CD8-positive, alpha-beta memory T cell (primary cell): ENCODE results near the gene DCDC2B. TPM values are rescaled to one million over a fixed set of nuclear protein-coding genes. Genes with fewer than 3 reads are reported as not detected.
"Not testable (repeated sequence)": the region's sequence is repeated elsewhere in the genome, so short reads cannot be mapped to it uniquely, and the experiment has no call there.

Source experiments
- CTCF ChIA-PET: fragments of 350-600 bp; sonication (Branson Sonifier 250); formaldehyde crosslinking; loops from one replicate; lab custom pipeline; 2021; ENCODE audit warnings: antibody characterized with exemption; lab: Charles Lee
- POLR2A ChIA-PET: fragments of 350-600 bp; sonication (Branson Sonifier 250); formaldehyde crosslinking; loops from one replicate; lab custom pipeline; 2021; ENCODE audit warnings: antibody characterized with exemption; lab: Charles Lee
- DNase-seq, 5 donors: peaks; one replicate each; pipeline versions ENCODE4 v3.0.0 to v3.0.0-alpha.2; 2020 to 2022; ENCODE audit warnings: mixed read lengths in 1 of 5
- H3K27ac ChIP-seq: one replicate; pipeline ENCODE4 v1.7.0; 2013; ENCODE audit warnings: low read depth, mild to moderate bottlenecking, low read length, moderate library complexity
- H3K27me3 ChIP-seq: 2 replicates; pipeline ENCODE4 v1.7.0; 2013; ENCODE audit warnings: low read length, mild to moderate bottlenecking; ENCODE audit not compliant: insufficient read depth, poor library complexity, severe bottlenecking
- H3K36me3 ChIP-seq: 2 replicates; pipeline ENCODE4 v1.7.0; 2013; ENCODE audit warnings: mild to moderate bottlenecking, low read length, moderate library complexity; ENCODE audit not compliant: insufficient read depth
- H3K4me1 ChIP-seq: 2 replicates; pipeline ENCODE4 v1.7.0; 2013; ENCODE audit warnings: mild to moderate bottlenecking, low read length, moderate library complexity; ENCODE audit not compliant: insufficient read depth
- H3K4me3 ChIP-seq: 2 replicates; pipeline ENCODE4 v1.7.0; 2013; ENCODE audit warnings: mild to moderate bottlenecking, low read length
- H3K9me3 ChIP-seq: 2 replicates; pipeline ENCODE4 v1.7.0; 2013; ENCODE audit warnings: mild to moderate bottlenecking, low read length
- H3K27ac Mint-ChIP-seq, 8 donors: one replicate each; pipeline ENCODE4 v1.8.0; 2020 to 2021; ENCODE audit warnings: mixed read lengths in 8 of 8, mild to moderate bottlenecking in 6 of 8, inconsistent platforms in 3 of 8, moderate library complexity in 3 of 8
- H3K27me3 Mint-ChIP-seq, 2 donors: one replicate each; pipeline ENCODE4 v1.8.0; 2020 to 2021; ENCODE audit warnings: mixed read lengths in 2 of 2, mild to moderate bottlenecking in 1 of 2, moderate library complexity in 1 of 2
- H3K36me3 Mint-ChIP-seq, 3 donors: one replicate each; pipeline ENCODE4 v1.8.0; 2020 to 2021; ENCODE audit warnings: mixed read lengths in 3 of 3, inconsistent platforms in 1 of 3, mild to moderate bottlenecking in 1 of 3
- H3K4me1 Mint-ChIP-seq, 3 donors: one replicate each; pipeline ENCODE4 v1.8.0; 2020 to 2021; ENCODE audit warnings: mixed read lengths in 3 of 3, inconsistent platforms in 1 of 3, mild to moderate bottlenecking in 1 of 3
- H3K4me3 Mint-ChIP-seq, 7 donors: one replicate each; pipeline ENCODE4 v1.8.0; 2020 to 2021; ENCODE audit warnings: mixed read lengths in 7 of 7, mild to moderate bottlenecking in 6 of 7, moderate library complexity in 4 of 7, inconsistent platforms in 2 of 7
- H3K9me3 Mint-ChIP-seq, 5 donors: one replicate each; pipeline ENCODE4 v1.8.0; 2020 to 2022; ENCODE audit warnings: mixed read lengths in 5 of 5, mild to moderate bottlenecking in 3 of 5, moderate library complexity in 2 of 5, inconsistent platforms in 1 of 5
- polyA plus RNA-seq: library from polyadenylated mRNA; unstranded; fragments of 300-500 nt; fragmentation: Illumina TruSeq; gene quantifications from one replicate; pipeline ENCODE4 v1.2.3, GENCODE V29; 2021
- total RNA-seq, 2 experiments: library from RNA; stranded (reverse); gene quantifications; one replicate each; pipeline ENCODE4 v1.2.3, GENCODE V29; 2021

The DCDC2B gene
- total RNA-seq (under 1 TPM in 1 of 2 experiments, not detected in 1; 0.11 TPM), polyA plus RNA-seq (0.13 TPM)

GRCh38 chr1:32208891-32209328 lies at the start of gene DCDC2B:
TSS of gene DCDC2B (plus strand) at chr1:32209089. CDS start at chr1:32209094, 5 bp downstream.
- Histone ChIP-seq H3K27me3 (no peaks in the 10 kb centered on the region), H3K4me3 (no peak within 1 kb of the TSS), H3K27ac (no peak within 1 kb of the TSS), H3K4me1 (peaks cover 17% of the 10 kb centered on the region), H3K36me3 (no peaks in the 10 kb centered on the region), H3K9me3 (no peaks in the 10 kb centered on the region)
- ChIA-PET CTCF (interaction anchor here (1.2 kb wide), 1 partner anchor 39 kb away, joined by 3 read pairs; no protein-coding TSS in a partner anchor), POLR2A (interaction anchor here (0.6 kb wide), 1 partner anchor 136 kb away, joined by 3 read pairs; no protein-coding TSS in a partner anchor)
- Mint-ChIP-seq H3K4me1 (peaks cover 5 to 23% (median 13%) of the 10 kb centered on the region in 3 donors), H3K27ac (peak within 1 kb of the TSS in 4 of 8 donors; percentile 11 to 61 (median 24)), H3K4me3 (no peak within 1 kb of the TSS), H3K9me3 (no peaks in the 10 kb centered on the region), H3K27me3 (no peaks in the 10 kb centered on the region), H3K36me3 (no peaks in the 10 kb centered on the region)
- no peak for DNase-seq

- Mint-ChIP-seq H3K27ac (no peak overlapping the region), H3K4me1 (peaks cover 0 to 4% (median 4%) of the 10 kb centered on the region in 3 donors), H3K4me3 (no peak overlapping the region), H3K27me3 (peaks cover 0 to 1% of the 10 kb centered on the region in 2 donors), H3K36me3 (peaks cover 9 to 83% (median 27%) of the 10 kb centered on the region in 3 donors), H3K9me3 (no peaks in the 10 kb centered on the region)
- Histone ChIP-seq H3K27me3 (no peaks in the 10 kb centered on the region), H3K4me1 (no peaks in the 10 kb centered on the region), H3K9me3 (no peaks in the 10 kb centered on the region), H3K4me3 (no peak overlapping the region), H3K27ac (no peak overlapping the region), H3K36me3 (peaks cover 72% of the 10 kb centered on the region)
- DNase-seq, result no peak
- POLR2A ChIA-PET, result no interaction called here
- CTCF ChIA-PET, result no interaction called here
Measured at GRCh38 chr1:32159189-32159588, 49.7 kb upstream of the DCDC2B start.

- Mint-ChIP-seq H3K27me3 (no peaks in the 10 kb centered on the region), H3K36me3 (peaks cover 0 to 78% (median 27%) of the 10 kb centered on the region in 3 donors), H3K9me3 (no peaks in the 10 kb centered on the region), H3K27ac (peak overlapping the region in 3 of 8 donors; percentile 14 to 54 (median 27)), H3K4me3 (no peak overlapping the region), H3K4me1 (no peaks in the 10 kb centered on the region)
- DNase-seq, result no peak
- ChIA-PET POLR2A (no interaction called here), CTCF (no interaction called here)
- Histone ChIP-seq H3K36me3 (peaks cover 62% of the 10 kb centered on the region), H3K27ac (no peak overlapping the region), H3K27me3 (no peaks in the 10 kb centered on the region), H3K4me3 (no peak overlapping the region), H3K9me3 (no peaks in the 10 kb centered on the region), H3K4me1 (no peaks in the 10 kb centered on the region)
Measured at GRCh38 chr1:32163405-32163804, 45.5 kb upstream of the DCDC2B start.

- H3K27me3 ChIP-seq, H3K9me3 ChIP-seq, H3K27ac ChIP-seq, H3K27me3 Mint-ChIP-seq, H3K4me3 ChIP-seq, H3K4me1 ChIP-seq, DNase-seq, POLR2A ChIA-PET, H3K27ac Mint-ChIP-seq, CTCF ChIA-PET, H3K9me3 Mint-ChIP-seq, H3K4me3 Mint-ChIP-seq, H3K4me1 Mint-ChIP-seq: not testable (repeated sequence)
- peaks cover 3 to 74% (median 32%) of the 10 kb centered on the region in 3 donors for H3K36me3 Mint-ChIP-seq
- H3K36me3 ChIP-seq, result peaks cover 51% of the 10 kb centered on the region
Measured at GRCh38 chr1:32165633-32166032, 43.3 kb upstream of the DCDC2B start.

- H3K9me3 ChIP-seq, result no peaks in the 10 kb centered on the region
- H3K27ac Mint-ChIP-seq, result peak overlapping the region in 2 of 8 donors; percentile 17 to 23
- H3K36me3 Mint-ChIP-seq, result peaks cover 3 to 72% (median 22%) of the 10 kb centered on the region in 3 donors
- ChIA-PET POLR2A (interaction anchor here (0.5 kb wide), 1 partner anchor 79 kb away, joined by 8 read pairs; no protein-coding TSS in a partner anchor), CTCF (no interaction called here)
- no peaks in the 10 kb centered on the region for H3K27me3 Mint-ChIP-seq
- peaks cover 42% of the 10 kb centered on the region for H3K36me3 ChIP-seq
- no peak overlapping the region for H3K27ac ChIP-seq
- H3K4me1 Mint-ChIP-seq, result peaks cover 3 to 18% (median 9%) of the 10 kb centered on the region in 3 donors
- no peak for DNase-seq
- H3K27me3 ChIP-seq, result no peaks in the 10 kb centered on the region
- no peak overlapping the region for H3K4me3 ChIP-seq
- no peaks in the 10 kb centered on the region for H3K9me3 Mint-ChIP-seq
- peaks cover 5% of the 10 kb centered on the region for H3K4me1 ChIP-seq
- H3K4me3 Mint-ChIP-seq, result no peak overlapping the region
Measured at GRCh38 chr1:32170991-32171390, 37.9 kb upstream of the DCDC2B start.

- H3K27me3 Mint-ChIP-seq, result no peaks in the 10 kb centered on the region
- Histone ChIP-seq H3K4me1 (peaks cover 5% of the 10 kb centered on the region), H3K27ac (no peak overlapping the region), H3K27me3 (no peaks in the 10 kb centered on the region), H3K9me3 (no peaks in the 10 kb centered on the region), H3K4me3 (no peak overlapping the region), H3K36me3 (peaks cover 34% of the 10 kb centered on the region)
- peak overlapping the region in 5 of 8 donors; percentile 7 to 41 (median 30) for H3K27ac Mint-ChIP-seq
- H3K9me3 Mint-ChIP-seq, result no peaks in the 10 kb centered on the region
- DNase-seq, result no peak
- POLR2A ChIA-PET, result interaction anchor here (0.6 to 0.7 kb wide), 2 partner anchors 24 to 691 kb away, joined by 3 to 7 read pairs; no protein-coding TSS in a partner anchor
- H3K4me1 Mint-ChIP-seq, result peaks cover 3 to 19% (median 9%) of the 10 kb centered on the region in 3 donors
- peaks cover 3 to 60% (median 17%) of the 10 kb centered on the region in 3 donors for H3K36me3 Mint-ChIP-seq
- CTCF ChIA-PET, result interaction anchor here (1.2 kb wide), 1 partner anchor 12 kb away, joined by 3 read pairs; no protein-coding TSS in a partner anchor
- H3K4me3 Mint-ChIP-seq, result no peak overlapping the region
Measured at GRCh38 chr1:32172621-32173245, 36.2 kb upstream of the DCDC2B start.

- Histone ChIP-seq H3K4me1 (peaks cover 28% of the 10 kb centered on the region), H3K9me3 (no peaks in the 10 kb centered on the region), H3K36me3 (no peaks in the 10 kb centered on the region), H3K4me3 (peak overlapping the region; percentile 74), H3K27me3 (no peaks in the 10 kb centered on the region), H3K27ac (peak overlapping the region; percentile 88)
- peak overlapping the region; percentile 91 to 98 (median 94) for H3K27ac Mint-ChIP-seq
- no peaks in the 10 kb centered on the region for H3K9me3 Mint-ChIP-seq
- peak overlapping the region; percentile 86 to 99 (median 91) for H3K4me3 Mint-ChIP-seq
- DNase-seq, result no peak
- ChIA-PET CTCF (interaction anchor here (0.8 to 1.7 kb wide), 4 partner anchors 9 to 172 kb away, joined by 3 to 4 read pairs (median 3); no protein-coding TSS in a partner anchor), POLR2A (interaction anchor here (0.5 to 2.7 kb wide), 12 partner anchors 17 to 216 kb away, joined by 3 to 17 read pairs (median 6); partner anchors contain the start of genes BSDC1, CCDC28B, KPNA6 and MARCKSL1)
- H3K27me3 Mint-ChIP-seq, result no peaks in the 10 kb centered on the region
- peaks cover 0 to 35% (median 2%) of the 10 kb centered on the region in 3 donors for H3K36me3 Mint-ChIP-seq
- H3K4me1 Mint-ChIP-seq, result peaks cover 28 to 41% (median 36%) of the 10 kb centered on the region in 3 donors
Measured at GRCh38 chr1:32178380-32179192, 30.3 kb upstream of the DCDC2B start.
